Left ventricle myocardium inferior (tissue), 1 donor: ENCODE measurements around the gene SLC25A21. TPM values are rescaled to one million over a fixed set of nuclear protein-coding genes. Genes with fewer than 3 reads are reported as not detected.

Source experiments
- DNase-seq: peaks from one replicate; pipeline ENCODE4 v3.0.0-alpha.2; 2020
- H3K27ac ChIP-seq: fragments of 200-600 bp; replicated peaks from 2 replicates; pipeline ENCODE4 v1.8.0; 2021
- H3K27me3 ChIP-seq: fragments of 200-600 bp; 2 replicates; pipeline ENCODE4 v1.8.0; 2021; ENCODE audit warnings: low read depth
- H3K36me3 ChIP-seq: fragments of 200-600 bp; 2 replicates; pipeline ENCODE4 v1.8.0; 2021
- H3K4me1 ChIP-seq: fragments of 200-600 bp; 2 replicates; pipeline ENCODE4 v1.8.0; 2021
- H3K4me3 ChIP-seq: fragments of 200-600 bp; 2 replicates; pipeline ENCODE4 v1.8.0; 2021; ENCODE audit warnings: mild to moderate bottlenecking, moderate library complexity
- H3K9me3 ChIP-seq: fragments of 200-600 bp; replicated peaks from 2 replicates; pipeline ENCODE4 v1.8.0; 2021
- CTCF ChIP-seq: fragments of 200-600 bp; IDR thresholded peaks from 2 replicates; pipeline ENCODE4 v1.8.0; 2021; ENCODE audit warnings: antibody characterized with exemption, mild to moderate bottlenecking, borderline replicate concordance
- intact Hi-C: fragments of 100-400 bp; cut with micrococcal nuclease; formaldehyde crosslinking; loops from one replicate; pipeline ENCODE4 v1.11.0; 2022
- total RNA-seq: library from RNA; stranded (reverse); fragmentation: NEBNext Ultra II Directional; extraction: Animal tissue kit (Norgen Biotek cat#: 25700); gene quantifications from one replicate; pipeline ENCODE4 v1.2.1, GENCODE V29; 2021
- donor health status: DM: no; HTN: yes; CAD: no; lungs with severe emphysema.

The SLC25A21 gene
- total RNA-seq, 1 donor from 2014 or later, result 0.77 TPM

GRCh38 chr14:36955376-36955775, 217.0 kb downstream of the SLC25A21 start:
- Histone ChIP-seq H3K36me3 (no peaks in the 10 kb centered on the region), H3K27me3 (peaks cover 11% of the 10 kb centered on the region), H3K9me3 (no peaks in the 10 kb centered on the region), H3K27ac (no peak overlapping the region), H3K4me3 (no peak overlapping the region), H3K4me1 (no peaks in the 10 kb centered on the region)
- no peak for DNase-seq
- TF ChIP-seq CTCF, result no peak
- intact Hi-C loops, result no loop called here

- DNase-seq, result no peak
- intact Hi-C loops, result no loop called here
- H3K4me3 ChIP-seq, result no peak overlapping the region
- H3K36me3 ChIP-seq, result no peaks in the 10 kb centered on the region
- TF ChIP-seq CTCF, result no peak
- H3K27ac ChIP-seq, result no peak overlapping the region
- H3K27me3 ChIP-seq, result peaks cover 23% of the 10 kb centered on the region
- H3K4me1 ChIP-seq, result no peaks in the 10 kb centered on the region
- no peaks in the 10 kb centered on the region for H3K9me3 ChIP-seq
Measured at GRCh38 chr14:36952689-36953088, 219.7 kb downstream of the SLC25A21 start.

GRCh38 chr14:36951380-36951911, 221.0 kb downstream of the SLC25A21 start:
- no peak for TF ChIP-seq CTCF
- no peaks in the 10 kb centered on the region for H3K36me3 ChIP-seq
- H3K27me3 ChIP-seq, result peaks cover 28% of the 10 kb centered on the region
- H3K9me3 ChIP-seq, result no peaks in the 10 kb centered on the region
- intact Hi-C loops, result no loop called here
- H3K27ac ChIP-seq, result no peak overlapping the region
- no peak for DNase-seq
- no peak overlapping the region for H3K4me3 ChIP-seq
- no peaks in the 10 kb centered on the region for H3K4me1 ChIP-seq

- Histone ChIP-seq H3K27ac (no peak overlapping the region), H3K36me3 (no peaks in the 10 kb centered on the region), H3K27me3 (peaks cover 28% of the 10 kb centered on the region), H3K9me3 (no peaks in the 10 kb centered on the region), H3K4me3 (no peak overlapping the region), H3K4me1 (no peaks in the 10 kb centered on the region)
- DNase-seq, result no peak
- TF ChIP-seq CTCF, result no peak
- intact Hi-C loops, result no loop called here
Measured at GRCh38 chr14:36950812-36951211, 221.6 kb downstream of the SLC25A21 start.

- Histone ChIP-seq H3K4me3 (no peak overlapping the region), H3K9me3 (no peaks in the 10 kb centered on the region), H3K36me3 (no peaks in the 10 kb centered on the region), H3K27ac (no peak overlapping the region), H3K4me1 (no peaks in the 10 kb centered on the region), H3K27me3 (peaks cover 34% of the 10 kb centered on the region)
- no peak for DNase-seq
- intact Hi-C loops, result no loop called here
- TF ChIP-seq CTCF, result no peak
Measured at GRCh38 chr14:36949371-36949770, 223.0 kb downstream of the SLC25A21 start.
